ENCODE data around the gene LDLRAD4.
"Not testable (repeated sequence)": the region's sequence is repeated elsewhere in the genome, so short reads cannot be mapped to it uniquely, and the experiment has no call there.

LDLRAD4 gene

DNA sequence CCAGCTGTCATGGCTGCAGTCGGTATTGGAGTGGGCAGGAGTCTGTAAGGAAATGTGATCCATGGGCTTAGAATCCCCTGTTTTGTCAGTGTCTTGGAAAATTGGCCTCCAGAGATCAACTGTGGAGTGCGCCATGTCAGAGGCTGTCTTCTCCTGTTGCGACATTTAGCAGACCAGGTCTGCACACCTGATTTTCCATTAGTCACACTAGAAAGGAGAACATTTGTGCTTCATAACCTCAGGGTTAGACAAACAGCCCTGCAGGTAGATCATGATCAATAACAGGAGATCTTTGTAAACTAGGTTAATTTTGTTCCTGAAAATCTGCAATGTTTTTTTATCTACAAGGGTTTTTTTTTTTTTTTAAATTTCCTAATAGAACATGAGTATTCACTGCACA is 28.0 kb downstream of the LDLRAD4 start:
- DNase-seq (ENCODE audit: low spot score) = no peak

DNA sequence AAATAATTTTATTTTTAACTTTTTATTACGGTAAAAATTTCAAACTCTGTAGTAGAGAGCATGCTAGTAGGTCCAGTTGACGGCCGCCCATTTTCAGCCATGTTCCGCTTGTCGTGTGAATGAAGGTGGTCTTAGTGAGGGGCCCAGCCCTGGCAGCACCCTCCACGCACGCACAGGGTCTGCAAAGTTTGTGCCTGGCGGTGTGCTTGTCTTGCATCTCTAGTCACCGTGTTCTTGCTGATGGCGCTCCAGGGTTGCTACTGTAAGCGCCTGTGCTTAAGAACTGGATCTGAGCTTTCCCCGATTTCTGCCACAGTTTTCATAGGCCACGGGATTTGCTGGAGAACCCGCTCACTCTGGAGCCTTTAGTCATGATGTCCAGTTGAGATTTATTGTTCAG is 28.9 kb downstream of the LDLRAD4 start:
- no peak for DNase-seq (ENCODE audit: low spot score)

DNA sequence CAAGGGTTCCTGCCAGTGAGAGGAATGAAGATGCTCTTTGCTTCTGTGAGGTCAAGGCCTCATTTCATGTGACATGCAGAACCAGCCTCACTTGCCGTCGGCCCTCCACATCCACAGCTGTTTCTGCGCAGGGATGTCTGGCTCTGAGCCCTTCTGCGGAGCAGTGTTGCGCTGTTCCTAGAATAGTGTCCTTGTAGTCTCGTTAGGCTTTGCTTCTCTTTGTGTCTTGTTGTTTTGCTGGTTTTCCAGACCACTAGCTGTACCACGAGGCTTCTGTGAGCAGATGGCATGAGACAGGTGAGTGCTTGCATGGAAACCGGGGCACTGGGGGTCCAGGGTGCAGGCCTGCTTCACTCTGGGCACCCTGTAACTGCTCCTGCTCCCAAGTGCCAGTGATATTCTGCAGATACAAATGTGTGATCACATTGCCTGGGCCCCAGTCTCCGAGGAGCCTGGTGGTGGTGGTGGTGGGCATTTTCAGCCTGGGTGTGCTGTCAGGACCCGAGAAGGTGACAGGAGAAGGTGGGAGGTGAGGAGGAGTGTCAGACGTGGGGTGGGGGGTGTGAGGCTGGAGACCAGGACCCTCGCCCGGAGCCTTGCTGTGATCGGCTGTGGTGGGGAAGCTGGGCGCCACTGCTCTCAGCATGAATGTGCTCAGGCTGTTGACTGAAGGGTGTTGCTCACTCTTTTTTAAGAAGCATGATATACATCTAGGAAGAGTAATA is 34.3 kb downstream of the LDLRAD4 start:
- no peak for DNase-seq (ENCODE audit: low spot score)

DNA sequence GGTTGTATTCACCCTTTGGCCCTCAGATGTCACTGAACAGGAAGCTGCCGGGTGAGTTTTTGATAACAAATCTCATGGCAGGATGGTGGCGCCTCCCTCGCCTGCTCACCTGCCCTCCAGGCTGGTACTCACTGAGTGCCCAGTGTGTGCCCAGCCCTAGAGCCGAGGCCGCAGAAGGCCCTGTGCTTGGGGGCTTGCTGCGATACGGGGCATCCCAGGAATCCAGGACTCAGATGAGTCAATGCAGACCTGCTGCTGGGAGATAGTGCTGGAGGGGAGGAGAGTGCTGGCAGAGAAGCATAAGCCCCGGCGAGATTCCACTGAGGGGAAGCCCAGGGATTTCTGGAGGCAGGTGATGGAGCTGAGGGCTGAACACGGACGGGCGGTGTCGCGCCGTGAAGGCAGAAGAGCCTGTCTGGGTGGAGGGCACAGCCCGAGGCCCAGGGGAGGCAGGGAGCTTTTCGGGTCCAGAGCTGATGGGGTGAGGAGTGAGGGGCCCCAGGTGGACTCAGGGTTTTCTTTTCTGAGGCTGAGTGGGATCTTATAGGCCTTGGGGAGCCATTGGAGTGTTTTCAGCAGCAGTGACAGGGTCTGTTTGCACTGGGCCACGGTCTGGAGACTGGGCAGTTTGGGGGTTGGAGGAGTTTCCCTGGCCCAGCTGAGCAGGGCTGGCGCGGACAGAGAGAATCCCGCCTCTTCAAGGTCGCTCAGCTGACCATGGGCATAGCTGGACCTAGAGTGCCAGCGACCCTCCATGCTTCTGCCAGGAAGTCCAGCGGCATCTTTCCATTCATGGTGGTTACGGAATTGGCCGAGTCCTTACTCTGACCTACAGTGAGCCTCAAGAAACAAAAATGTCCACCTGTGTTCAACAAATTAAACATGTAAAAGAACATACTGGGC is 35.5 kb downstream of the LDLRAD4 start:
- no peak for DNase-seq (ENCODE audit: low spot score)

GRCh38 chr18:13254971-13255927 is 36.7 kb downstream of the LDLRAD4 start:
- DNase-seq (ENCODE audit: low spot score) = no peak

- no peak for DNase-seq (ENCODE audit: low spot score)
Observed at GRCh38 chr18:13256444-13257305, 38.1 kb downstream of the LDLRAD4 start.

DNA sequence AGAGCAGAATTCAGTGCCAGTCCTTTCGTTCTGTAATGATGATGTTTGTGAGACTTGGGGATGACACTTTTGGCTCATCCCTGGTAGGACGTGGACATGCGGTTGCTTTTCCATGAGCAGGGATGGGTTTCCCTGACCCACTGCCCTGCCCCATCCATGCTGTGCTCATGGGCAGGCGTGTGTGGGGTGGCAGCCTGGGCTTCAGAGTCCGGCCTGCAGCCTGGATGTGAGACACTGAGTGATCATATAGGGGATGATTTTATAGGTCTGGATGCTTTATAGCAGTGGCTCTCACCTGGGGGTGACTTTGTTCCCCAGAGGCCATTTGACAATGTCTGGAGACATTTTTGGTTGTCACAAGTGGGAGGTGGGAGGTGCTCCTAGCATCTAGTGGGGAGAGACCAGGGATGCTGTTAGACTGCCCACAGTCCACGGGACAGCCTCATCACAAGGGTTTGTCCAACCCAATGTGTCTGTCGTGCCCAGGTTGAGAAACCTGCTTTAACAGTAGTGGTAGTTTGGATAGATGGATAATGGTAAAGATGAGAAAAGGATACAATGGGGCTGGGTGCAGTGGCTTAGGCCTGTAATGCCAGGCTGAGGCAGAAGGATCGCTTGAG is 38.9 kb downstream of the LDLRAD4 start:
- no peak for DNase-seq (ENCODE audit: low spot score)

DNA sequence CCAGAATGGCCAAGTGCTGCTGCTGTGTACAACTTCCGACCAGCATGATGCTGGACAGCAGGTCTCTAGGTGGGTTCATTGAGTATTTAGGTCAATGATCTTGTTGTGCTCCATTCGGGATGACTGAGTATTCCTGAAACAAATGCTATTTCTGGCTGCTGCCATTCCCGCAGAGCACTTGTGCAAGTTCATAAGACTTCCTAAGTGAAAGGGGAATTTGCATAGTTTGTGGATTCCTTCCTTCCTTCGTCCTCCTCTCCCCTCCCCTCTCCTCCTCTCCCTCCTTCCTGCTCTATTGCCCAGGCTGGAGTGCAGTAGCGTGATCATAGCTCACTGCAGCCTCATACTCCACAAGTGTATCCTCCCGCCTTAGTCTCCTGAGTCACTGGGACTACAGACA is 40.4 kb downstream of the LDLRAD4 start:
- no peak for DNase-seq (ENCODE audit: low spot score)

GRCh38 chr18:13259701-13260100 is 41.1 kb downstream of the LDLRAD4 start:
- no peak for DNase-seq (ENCODE audit: low spot score)

DNA sequence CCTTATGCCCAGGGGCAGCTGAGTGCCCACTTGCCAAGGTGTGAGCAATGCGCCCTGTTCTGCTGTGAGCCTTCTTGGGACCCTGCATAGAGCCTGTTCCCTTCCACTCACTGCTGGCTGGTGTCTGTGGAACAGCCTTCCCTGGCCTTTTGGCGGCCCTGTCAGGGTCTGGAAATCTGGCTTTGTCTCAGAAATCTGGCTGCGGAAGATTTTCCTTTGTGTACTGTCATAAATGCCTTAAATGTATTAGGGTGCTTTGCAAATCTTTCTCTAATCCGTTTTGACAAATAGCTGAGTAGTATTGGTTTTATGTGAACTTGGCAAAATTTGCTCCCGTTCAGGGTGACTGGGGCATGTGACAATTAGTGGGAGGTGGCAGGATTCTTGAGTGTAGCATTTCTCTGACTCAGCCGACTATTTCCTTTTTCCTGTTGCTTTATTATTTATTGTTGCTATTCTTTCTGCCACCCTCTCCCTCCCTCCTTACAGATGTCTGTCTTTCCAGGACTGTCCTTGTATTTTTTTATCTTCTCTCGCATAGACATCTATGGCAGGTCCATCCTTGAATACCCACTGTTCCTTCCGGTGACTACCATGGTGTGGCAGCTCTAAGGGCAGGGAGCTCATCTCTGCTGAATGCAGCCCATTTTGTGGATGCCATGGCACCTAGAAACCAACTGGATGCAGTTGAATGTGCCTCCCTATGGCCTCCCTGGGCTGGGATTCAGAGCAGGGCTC is 41.8 kb downstream of the LDLRAD4 start:
- no peak for DNase-seq (ENCODE audit: low spot score)

- DNase-seq (ENCODE audit: low spot score) = no peak
Observed at GRCh38 chr18:13260935-13261640, 42.5 kb downstream of the LDLRAD4 start.

DNA sequence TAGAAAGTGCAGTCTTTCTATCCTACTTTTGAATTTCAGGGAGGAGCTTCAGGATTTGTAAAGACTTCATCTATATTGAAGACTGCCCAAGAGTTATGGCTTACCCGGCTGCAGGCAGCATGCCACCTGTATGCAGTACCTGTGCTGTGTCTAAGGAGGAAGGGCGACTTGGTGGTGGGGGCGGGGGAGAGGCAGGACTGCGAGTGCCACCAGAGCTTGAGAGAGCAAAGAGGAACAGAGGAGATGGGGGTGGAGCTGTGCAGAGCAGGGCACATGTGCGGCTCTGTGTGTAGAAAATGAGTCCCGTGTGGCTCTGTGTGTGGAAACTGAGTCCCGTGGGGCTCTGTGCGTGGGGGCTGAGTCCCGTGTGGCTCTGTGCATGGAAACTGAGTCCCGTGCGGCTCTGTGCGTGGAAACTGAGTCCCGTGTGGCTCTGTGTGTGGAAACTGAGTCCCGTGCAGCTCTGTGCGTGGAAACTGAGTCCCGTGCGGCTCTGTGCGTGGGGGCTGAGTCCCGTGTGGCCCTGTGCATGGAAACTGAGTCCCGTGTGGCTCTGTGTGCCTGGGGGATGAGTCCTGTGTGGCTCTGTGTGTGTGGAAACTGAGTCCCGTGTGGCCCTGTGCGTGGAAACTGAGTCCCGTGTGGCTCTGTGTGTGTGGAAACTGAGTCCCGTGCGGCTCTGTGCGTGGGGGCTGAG is 43.2 kb downstream of the LDLRAD4 start:
- no peak for DNase-seq (ENCODE audit: low spot score)

DNA sequence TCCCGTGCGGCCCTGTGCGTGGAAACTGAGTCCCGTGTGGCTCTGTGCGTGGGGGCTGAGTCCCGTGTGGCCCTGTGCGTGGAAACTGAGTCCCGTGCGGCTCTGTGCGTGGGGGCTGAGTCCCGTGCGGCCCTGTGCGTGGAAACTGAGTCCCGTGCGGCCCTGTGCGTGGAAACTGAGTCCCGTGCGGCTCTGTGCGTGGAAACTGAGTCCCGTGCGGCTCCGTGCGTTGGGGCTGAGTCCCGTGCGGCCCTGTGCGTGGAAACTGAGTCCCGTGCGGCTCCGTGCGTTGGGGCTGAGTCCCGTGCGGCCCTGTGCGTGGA is 43.8 kb downstream of the LDLRAD4 start:
- DNase-seq (ENCODE audit: low spot score) = not testable (repeated sequence)

DNA sequence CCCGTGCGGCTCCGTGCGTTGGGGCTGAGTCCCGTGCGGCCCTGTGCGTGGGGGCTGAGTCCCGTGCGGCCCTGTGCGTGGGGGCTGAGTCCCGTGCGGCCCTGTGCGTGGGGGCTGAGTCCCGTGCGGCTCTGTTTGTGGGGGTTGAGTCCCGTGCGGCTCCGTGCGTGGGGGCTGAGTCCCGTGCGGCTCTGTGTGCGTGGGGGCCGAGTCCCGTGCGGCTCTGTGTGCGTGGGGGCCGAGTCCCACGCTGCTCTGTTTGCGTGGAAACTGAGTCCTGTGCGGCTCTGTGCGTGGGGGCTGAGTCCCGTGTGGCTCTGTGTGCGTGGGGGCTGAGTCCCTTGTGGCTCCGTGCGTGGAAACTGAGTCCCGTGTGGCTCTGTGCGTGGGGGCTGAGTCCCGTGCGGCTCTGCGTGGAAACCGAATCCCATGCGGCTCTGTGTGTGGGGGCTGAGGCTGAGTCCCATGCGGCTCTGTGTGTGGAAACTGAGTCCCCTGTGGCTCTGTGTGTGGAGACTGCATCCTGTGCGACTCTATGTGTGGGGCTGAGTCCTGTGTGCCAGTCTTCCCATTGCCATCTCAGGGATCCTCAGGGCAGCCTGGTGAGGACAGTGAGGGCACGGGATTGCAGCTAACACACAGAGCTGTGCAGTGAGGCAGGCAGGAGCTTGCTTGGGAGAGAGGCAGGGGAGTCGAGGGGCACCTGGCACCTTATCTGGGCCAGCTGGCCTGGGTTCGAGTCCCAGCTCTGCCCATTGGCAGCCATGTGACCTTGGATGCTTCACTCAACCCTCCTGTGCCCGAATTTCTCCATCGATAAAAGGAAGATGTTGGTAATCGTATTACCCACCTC is 44.5 kb downstream of the LDLRAD4 start:
- no peak for DNase-seq (ENCODE audit: low spot score)

GRCh38 chr18:13264091-13265007 is 45.8 kb downstream of the LDLRAD4 start:
- DNase-seq (ENCODE audit: low spot score) = no peak

DNA sequence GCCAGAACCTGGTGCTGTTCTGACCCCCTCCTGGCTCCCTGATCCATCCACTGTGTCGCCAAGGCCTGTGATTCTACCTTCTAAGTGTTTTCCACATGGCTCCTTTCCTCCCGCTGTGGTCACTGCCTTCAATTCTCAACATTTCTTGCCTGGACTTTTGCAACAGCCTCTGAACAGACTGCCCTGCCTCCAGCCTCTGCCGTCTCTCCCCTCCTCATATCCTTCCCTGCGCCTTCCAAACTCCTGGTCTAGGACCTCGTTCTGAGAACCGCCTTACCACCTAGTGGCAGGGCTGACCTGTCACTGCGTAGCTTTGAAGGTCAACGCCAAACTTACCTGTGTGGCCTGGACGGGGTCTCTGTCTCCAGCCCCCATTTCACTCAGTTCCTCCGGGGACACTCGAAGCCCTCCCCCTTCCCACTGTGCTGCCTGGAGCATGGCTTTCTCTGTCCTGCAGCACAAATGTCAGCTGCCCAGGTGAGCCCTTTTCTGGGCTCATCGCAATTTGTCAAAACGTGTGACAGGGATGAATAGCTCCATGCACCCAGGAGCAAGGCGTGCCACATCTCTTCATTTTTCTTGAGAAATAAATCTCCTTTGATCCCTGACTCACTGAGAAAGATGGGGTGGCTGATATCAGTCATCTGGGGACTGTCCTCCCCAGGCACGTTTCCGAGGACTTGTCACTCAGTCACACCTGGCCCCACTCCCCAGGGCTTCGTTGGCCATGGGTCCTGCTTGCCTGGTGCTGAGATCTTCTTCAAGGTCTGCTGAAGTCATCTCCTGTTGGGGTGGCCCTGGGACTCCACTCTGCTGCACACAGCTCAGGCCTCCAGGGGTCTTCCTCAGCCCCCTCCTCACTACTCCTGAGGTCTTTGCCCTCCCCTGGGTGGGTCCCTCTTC is 46.7 kb downstream of the LDLRAD4 start:
- DNase-seq (ENCODE audit: low spot score) = no peak
